Measurements from ENCODE around the gene TMEM164.
"Not testable (repeated sequence)": the region's sequence is repeated elsewhere in the genome, so short reads cannot be mapped to it uniquely, and the experiment has no call there.

The TMEM164 gene

GRCh38 chrX:110123331-110123782, 120.4 kb downstream of the TMEM164 start:
- no peak for FAIRE-seq
- no peak for DNase-seq (ENCODE audit: insufficient read length, low spot score)

- DNase-seq (ENCODE audit: insufficient read length, low spot score): no peak
- FAIRE-seq: no peak
These were observed 122.7 kb downstream of the TMEM164 start for GRCh38 chrX:110125446-110126162.

GRCh38 chrX:110131031-110131430, 128.1 kb downstream of the TMEM164 start:
- FAIRE-seq: no peak

GRCh38 chrX:110132450-110133114, 129.7 kb downstream of the TMEM164 start:
- FAIRE-seq: no peak
- DNase-seq (ENCODE audit: insufficient read length, low spot score): no peak

More at GRCh38 chrX:110131031-110131430, 128.1 kb downstream of the TMEM164 start:
- DNase-seq (ENCODE audit: insufficient read length, low spot score): no peak

- DNase-seq (ENCODE audit: insufficient read length, low spot score): no peak
- FAIRE-seq: no peak
These were observed 130.9 kb downstream of the TMEM164 start for GRCh38 chrX:110133735-110134370.

- DNase-seq (ENCODE audit: insufficient read length, low spot score) (no peak), FAIRE-seq (no peak)
These were observed 132.7 kb downstream of the TMEM164 start for GRCh38 chrX:110135618-110136017.

GRCh38 chrX:110136136-110136535, 133.2 kb downstream of the TMEM164 start:
- no peak for FAIRE-seq

GRCh38 chrX:110138557-110138956, 135.6 kb downstream of the TMEM164 start:
- DNase-seq (ENCODE audit: insufficient read length, low spot score) (no peak), FAIRE-seq (no peak)

More at GRCh38 chrX:110136136-110136535, 133.2 kb downstream of the TMEM164 start:
- no peak for DNase-seq (ENCODE audit: insufficient read length, low spot score)

GRCh38 chrX:110139172-110139571, 136.3 kb downstream of the TMEM164 start:
- DNase-seq (ENCODE audit: insufficient read length, low spot score) (no peak), FAIRE-seq (no peak)

- DNase-seq (ENCODE audit: insufficient read length, low spot score): no peak
- FAIRE-seq: no peak
These were observed 139.2 kb downstream of the TMEM164 start for GRCh38 chrX:110142096-110142495.

- FAIRE-seq: no peak
- DNase-seq (ENCODE audit: insufficient read length, low spot score): no peak
These were observed 140.7 kb downstream of the TMEM164 start for GRCh38 chrX:110143454-110144210.

- FAIRE-seq (no peak), DNase-seq (ENCODE audit: insufficient read length, low spot score) (no peak)
These were observed 142.4 kb downstream of the TMEM164 start for GRCh38 chrX:110145311-110145710.

- peak; percentile 97 for FAIRE-seq
- DNase-seq (ENCODE audit: insufficient read length, low spot score): no peak
These were observed 142.9 kb downstream of the TMEM164 start for GRCh38 chrX:110145854-110146253.

GRCh38 chrX:110146521-110146920, 143.6 kb downstream of the TMEM164 start:
- FAIRE-seq (peak; percentile 100), DNase-seq (ENCODE audit: insufficient read length, low spot score) (peak; percentile 13)

- FAIRE-seq (peak; percentile 21), DNase-seq (ENCODE audit: insufficient read length, low spot score) (no peak)
These were observed 150.3 kb downstream of the TMEM164 start for GRCh38 chrX:110153244-110153643.

GRCh38 chrX:110153896-110154295, 151.0 kb downstream of the TMEM164 start:
- no peak for DNase-seq (ENCODE audit: insufficient read length, low spot score)
- FAIRE-seq: no peak

- FAIRE-seq: peak; percentile 11
- DNase-seq (ENCODE audit: insufficient read length, low spot score): not testable (repeated sequence)
These were observed 151.4 kb downstream of the TMEM164 start for GRCh38 chrX:110154328-110154727.

GRCh38 chrX:110155759-110156158, 152.8 kb downstream of the TMEM164 start:
- FAIRE-seq (no peak), DNase-seq (ENCODE audit: insufficient read length, low spot score) (no peak)

- FAIRE-seq: no peak
- DNase-seq (ENCODE audit: insufficient read length, low spot score): no peak
These were observed 153.3 kb downstream of the TMEM164 start for GRCh38 chrX:110156167-110156754.

GRCh38 chrX:110157444-110157843, 154.5 kb downstream of the TMEM164 start:
- no peak for DNase-seq (ENCODE audit: insufficient read length, low spot score)
- FAIRE-seq: no peak
